Smooth muscle cell (in vitro differentiated cells): ENCODE measurements around the gene FMNL2. TPM values are rescaled to one million over a fixed set of nuclear protein-coding genes. Genes with fewer than 3 reads are reported as not detected.

Experiments
- DNase-seq: peaks from one replicate; lab custom pipeline; 2025; ENCODE audit not compliant: unreplicated experiment; lab: John Stamatoyannopoulos, UW
- H2AFZ ChIP-seq: fragments of 200-600 bp; sonication (generic); 2 replicates; pipeline ENCODE4 v1.6.0; 2016; ENCODE audit warnings: antibody characterized with exemption, low read depth, mild to moderate bottlenecking
- H3F3A ChIP-seq: fragments of 200-600 bp; sonication (generic); 2 replicates; pipeline ENCODE4 v1.6.0; 2017; ENCODE audit warnings: antibody characterized with exemption, low read depth
- H3K27ac ChIP-seq: fragments of 200-600 bp; sonication (generic); 2 replicates; pipeline ENCODE4 v1.5.1; 2016; ENCODE audit warnings: low read depth, mild to moderate bottlenecking
- H3K27me3 ChIP-seq: fragments of 200-600 bp; sonication (generic); 2 replicates; pipeline ENCODE4 v1.6.1; 2016; ENCODE audit warnings: low read depth, mild to moderate bottlenecking
- H3K36me3 ChIP-seq: fragments of 200-600 bp; sonication (generic); 2 replicates; pipeline ENCODE4 v1.5.1; 2016; ENCODE audit warnings: low read depth
- H3K4me1 ChIP-seq: fragments of 200-600 bp; sonication (generic); 2 replicates; pipeline ENCODE4 v1.5.1; 2016; ENCODE audit warnings: low read depth
- H3K4me2 ChIP-seq: fragments of 200-600 bp; sonication (generic); 2 replicates; pipeline ENCODE4 v1.6.0; 2016; ENCODE audit warnings: mild to moderate bottlenecking
- H3K4me3 ChIP-seq: fragments of 200-600 bp; sonication (generic); 2 replicates; pipeline ENCODE4 v1.5.1; 2016; ENCODE audit warnings: mild to moderate bottlenecking
- H3K79me2 ChIP-seq: fragments of 200-600 bp; sonication (generic); 2 replicates; pipeline ENCODE4 v1.6.0; 2016; ENCODE audit warnings: low read depth, mild to moderate bottlenecking
- H3K9ac ChIP-seq: fragments of 200-600 bp; sonication (generic); 2 replicates; pipeline ENCODE4 v1.6.0; 2016; ENCODE audit warnings: low read depth
- H3K9me3 ChIP-seq: fragments of 200-600 bp; sonication (generic); replicated peaks from 2 replicates; pipeline ENCODE4 v1.5.1; 2016; ENCODE audit warnings: low read depth
- H4K20me1 ChIP-seq: fragments of 200-600 bp; sonication (generic); 2 replicates; pipeline ENCODE4 v1.6.0; 2016; ENCODE audit warnings: low read depth
- WGBS: methylation state at CpG from one replicate; pipeline ENCODE4 v1.1.7; 2016; ENCODE audit warnings: low lambda C conversion rate; 5-methylcytosine and 5-hydroxymethylcytosine counted together
- polyA plus RNA-seq: library from polyadenylated mRNA; unstranded; fragments of >200 nt; fragmentation: Nextera tagmentation; extraction: Ambion mirVana; gene quantifications from 2 replicates; pipeline ENCODE4 v1.2.1, GENCODE V29; 2016
- total RNA-seq: library from RNA; depleted of rRNA; stranded (reverse); fragments of >200 nt; gene quantifications from 2 replicates; pipeline ENCODE4 v1.2.3, GENCODE V29; 2014
- TF ChIP-seq, protein P1 (sequence below): fragments of 200-600 bp; sonication (generic); IDR thresholded peaks from 2 replicates; pipeline ENCODE4 v1.5.1; 2017; ENCODE audit warnings: borderline replicate concordance, mild to moderate bottlenecking, antibody characterized with exemption; ENCODE audit not compliant: insufficient read depth, poor library complexity, severe bottlenecking

Gene FMNL2
- total and polyA plus RNA-seq, 2 experiments from 2014 or later = 7.4 to 37.3 TPM

DNA sequence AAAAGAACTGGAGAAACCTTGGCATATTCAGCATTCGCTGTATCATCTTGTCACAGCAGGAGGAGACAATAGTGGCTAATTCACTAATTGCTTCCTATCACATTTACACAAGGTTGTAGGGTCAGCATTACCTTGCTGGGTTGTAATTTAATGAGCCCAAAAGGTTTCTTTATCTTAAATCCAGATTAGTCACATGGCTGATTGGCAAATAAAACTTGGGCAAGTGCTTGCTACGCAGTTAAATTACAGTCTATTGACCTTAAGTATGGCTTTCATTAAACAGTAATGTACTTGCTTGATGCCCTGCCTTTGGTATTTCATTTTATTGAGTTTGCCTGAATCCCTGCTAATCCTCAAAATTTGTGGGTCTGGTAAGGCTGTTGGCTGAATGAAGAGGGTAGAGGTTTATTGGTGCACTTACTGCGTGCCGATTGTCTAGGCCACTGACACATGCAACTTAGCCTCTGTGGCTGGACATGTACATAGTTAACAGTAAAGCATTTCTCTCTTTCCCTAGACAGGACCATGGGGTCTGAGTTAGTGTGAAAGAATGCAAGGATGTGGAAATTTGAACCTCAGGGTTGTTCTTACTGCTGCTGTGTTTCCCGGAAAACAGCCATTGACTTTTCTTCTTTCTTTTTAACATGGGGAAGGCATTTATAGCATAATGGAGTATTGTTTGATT, 34.3 kb downstream of the FMNL2 start:
- peaks cover 31% of the 10 kb centered on the region for H3F3A ChIP-seq
- peak overlapping the region; percentile 90 for H3K27ac ChIP-seq
- DNase-seq = no peak
- WGBS = 24% methylated on average over 5 of the region's 5 CpGs
- H3K27me3 ChIP-seq = no peaks in the 10 kb centered on the region
- peak overlapping the region; percentile 76 for H3K4me2 ChIP-seq
- H2AFZ ChIP-seq = no peak overlapping the region
- H3K9me3 ChIP-seq = no peaks in the 10 kb centered on the region
- peak overlapping the region; percentile 46 for H3K9ac ChIP-seq
- peaks cover 61% of the 10 kb centered on the region for H3K79me2 ChIP-seq
- no peaks in the 10 kb centered on the region for H3K36me3 ChIP-seq
- H3K4me1 ChIP-seq = peaks cover 24% of the 10 kb centered on the region
- H3K4me3 ChIP-seq = no peak overlapping the region
- TF ChIP-seq, protein P1, sequence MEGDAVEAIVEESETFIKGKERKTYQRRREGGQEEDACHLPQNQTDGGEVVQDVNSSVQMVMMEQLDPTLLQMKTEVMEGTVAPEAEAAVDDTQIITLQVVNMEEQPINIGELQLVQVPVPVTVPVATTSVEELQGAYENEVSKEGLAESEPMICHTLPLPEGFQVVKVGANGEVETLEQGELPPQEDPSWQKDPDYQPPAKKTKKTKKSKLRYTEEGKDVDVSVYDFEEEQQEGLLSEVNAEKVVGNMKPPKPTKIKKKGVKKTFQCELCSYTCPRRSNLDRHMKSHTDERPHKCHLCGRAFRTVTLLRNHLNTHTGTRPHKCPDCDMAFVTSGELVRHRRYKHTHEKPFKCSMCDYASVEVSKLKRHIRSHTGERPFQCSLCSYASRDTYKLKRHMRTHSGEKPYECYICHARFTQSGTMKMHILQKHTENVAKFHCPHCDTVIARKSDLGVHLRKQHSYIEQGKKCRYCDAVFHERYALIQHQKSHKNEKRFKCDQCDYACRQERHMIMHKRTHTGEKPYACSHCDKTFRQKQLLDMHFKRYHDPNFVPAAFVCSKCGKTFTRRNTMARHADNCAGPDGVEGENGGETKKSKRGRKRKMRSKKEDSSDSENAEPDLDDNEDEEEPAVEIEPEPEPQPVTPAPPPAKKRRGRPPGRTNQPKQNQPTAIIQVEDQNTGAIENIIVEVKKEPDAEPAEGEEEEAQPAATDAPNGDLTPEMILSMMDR = no peak
- H4K20me1 ChIP-seq = peaks cover 54% of the 10 kb centered on the region

DNA sequence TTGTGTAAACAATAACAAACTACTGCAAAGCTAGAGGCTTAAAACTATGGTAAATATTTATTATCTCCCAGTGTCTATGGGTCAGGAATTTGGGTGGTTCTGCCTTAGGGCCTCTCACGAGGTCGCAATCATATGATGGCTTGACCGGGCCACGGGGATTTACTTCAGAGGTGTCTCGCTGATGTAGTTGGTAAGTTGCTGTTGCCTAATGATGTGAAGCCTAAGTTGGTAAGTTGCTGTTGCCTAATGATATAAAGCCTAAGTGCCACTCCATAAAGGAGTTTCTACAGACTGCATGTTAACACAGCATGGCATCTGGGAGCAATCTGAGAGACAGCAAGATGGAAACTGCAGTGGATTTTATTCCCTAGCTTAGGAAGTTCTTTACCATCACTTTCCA, 35.8 kb downstream of the FMNL2 start:
- Histone ChIP-seq H3K36me3 (no peaks in the 10 kb centered on the region), H3K27me3 (no peaks in the 10 kb centered on the region), H3K9ac (no peak overlapping the region), H3K4me3 (no peak overlapping the region), H3K9me3 (no peaks in the 10 kb centered on the region), H3K4me1 (peaks cover 24% of the 10 kb centered on the region), H4K20me1 (peaks cover 60% of the 10 kb centered on the region), H3K4me2 (no peak overlapping the region), H3K79me2 (peaks cover 60% of the 10 kb centered on the region), H2AFZ (no peak overlapping the region), H3F3A (peaks cover 31% of the 10 kb centered on the region), H3K27ac (peak overlapping the region; percentile 90)
- WGBS = 54% methylated on average over 5 of the region's 5 CpGs
- DNase-seq = no peak
- TF ChIP-seq, protein P1 = no peak

DNA sequence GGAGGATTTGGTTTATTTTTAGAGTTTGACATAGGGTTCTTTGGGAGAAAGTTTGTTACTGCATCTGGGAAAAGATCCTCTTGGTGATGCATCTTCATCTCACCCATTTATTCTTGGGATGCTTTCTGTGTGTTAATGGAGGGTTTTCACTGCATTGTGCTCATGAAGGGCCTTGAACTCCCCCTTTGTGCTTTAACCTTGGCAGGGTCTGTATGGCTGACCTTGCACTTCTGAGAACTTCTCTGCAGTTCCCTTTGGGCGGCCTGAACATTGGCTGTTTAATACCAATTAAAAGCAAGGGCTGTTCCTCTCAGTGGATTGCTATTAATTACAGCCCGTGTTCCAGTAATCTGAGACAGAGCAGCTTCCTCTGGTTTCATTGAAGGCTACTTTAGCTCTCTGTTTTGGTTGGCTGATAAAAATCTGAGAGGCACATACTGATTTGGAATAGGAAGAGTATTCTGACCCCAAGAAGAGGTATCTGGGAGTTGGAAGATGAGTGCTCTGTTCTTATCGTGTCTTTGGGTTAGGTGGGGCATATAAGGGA, 37.5 kb downstream of the FMNL2 start:
- Histone ChIP-seq H3K9ac (no peak overlapping the region), H3F3A (peaks cover 31% of the 10 kb centered on the region), H3K4me3 (no peak overlapping the region), H4K20me1 (peaks cover 71% of the 10 kb centered on the region), H2AFZ (no peak overlapping the region), H3K79me2 (peaks cover 73% of the 10 kb centered on the region), H3K27ac (no peak overlapping the region), H3K9me3 (no peaks in the 10 kb centered on the region), H3K36me3 (no peaks in the 10 kb centered on the region), H3K4me1 (peaks cover 24% of the 10 kb centered on the region), H3K27me3 (no peaks in the 10 kb centered on the region), H3K4me2 (no peak overlapping the region)
- 54% methylated on average over 3 of the region's 3 CpGs for WGBS
- TF ChIP-seq, protein P1 = no peak
- DNase-seq = no peak
